ENCODE measurements around the gene SSBP2. TPM values are rescaled to one million over a fixed set of nuclear protein-coding genes. Genes with fewer than 3 reads are reported as not detected.

The SSBP2 gene
- total RNA-seq, 3 donors from 2014 or later = 65.5 to 110 (median 76.6) TPM

- Histone ChIP-seq H3K36me3 (no peaks in the 10 kb centered on the region), H3K4me3 (peak overlapping the region; percentile 79 to 94 (median 92)), H3K9me3 (no peaks in the 10 kb centered on the region), H3K27me3 (no peaks in the 10 kb centered on the region), H3K4me1 (peaks cover 0 to 5% of the 10 kb centered on the region in 2 donors), H3K27ac (peak overlapping the region; percentile 98 to 99)
- TF ChIP-seq POLR2A (IDR thresholded peaks at IDR 0.05) (no peak), POLR2AphosphoS5 (IDR thresholded peaks at IDR 0.05) (peak in 1 of 3 donors; percentile 23)
- no peak for DNase-seq (ENCODE audit: low spot score in 2 of 2)
- intact Hi-C loops (cut with DNase I; ENCODE audit: low total_unique reads) = no loop called here
These were observed 1.7 kb downstream of the SSBP2 start for GRCh38 chr5:81749192-81749560.

- Histone ChIP-seq H3K36me3 (no peaks in the 10 kb centered on the region), H3K27ac (peak overlapping the region in 1 of 2 donors; percentile 98), H3K4me3 (peak overlapping the region in 1 of 3 donors; percentile 94), H3K4me1 (no peaks in the 10 kb centered on the region), H3K27me3 (no peaks in the 10 kb centered on the region), H3K9me3 (no peaks in the 10 kb centered on the region)
- TF ChIP-seq CTCF (IDR thresholded peaks at IDR 0.05) = no peak
- TF ChIP-seq POLR2A (IDR thresholded peaks at IDR 0.05) = no peak
- no peak for TF ChIP-seq POLR2AphosphoS5 (IDR thresholded peaks at IDR 0.05)
- DNase-seq (ENCODE audit: low spot score in 2 of 2) = no peak
- intact Hi-C loops (cut with DNase I; ENCODE audit: low total_unique reads) = no loop called here
These were observed 2.3 kb downstream of the SSBP2 start for GRCh38 chr5:81748556-81748955.

GRCh38 chr5:81747030-81747429 is 3.9 kb downstream of the SSBP2 start:
- H3K27me3 ChIP-seq = no peaks in the 10 kb centered on the region
- no peaks in the 10 kb centered on the region for H3K36me3 ChIP-seq
- intact Hi-C loops (cut with DNase I; ENCODE audit: low total_unique reads) = no loop called here
- H3K27ac ChIP-seq = no peak overlapping the region
- H3K4me3 ChIP-seq = no peak overlapping the region
- no peak for TF ChIP-seq POLR2A (IDR thresholded peaks at IDR 0.05)
- no peak for TF ChIP-seq CTCF (IDR thresholded peaks at IDR 0.05)
- no peak for TF ChIP-seq POLR2AphosphoS5 (IDR thresholded peaks at IDR 0.05)
- H3K4me1 ChIP-seq = no peaks in the 10 kb centered on the region
- DNase-seq (ENCODE audit: low spot score in 2 of 2) = no peak
- no peaks in the 10 kb centered on the region for H3K9me3 ChIP-seq

- no peak for DNase-seq (ENCODE audit: low spot score in 2 of 2)
- Histone ChIP-seq H3K36me3 (no peaks in the 10 kb centered on the region), H3K9me3 (no peaks in the 10 kb centered on the region), H3K27me3 (no peaks in the 10 kb centered on the region), H3K4me3 (no peak overlapping the region), H3K4me1 (no peaks in the 10 kb centered on the region), H3K27ac (no peak overlapping the region)
- no peak for TF ChIP-seq CTCF (IDR thresholded peaks at IDR 0.05)
- no peak for TF ChIP-seq POLR2AphosphoS5 (IDR thresholded peaks at IDR 0.05)
- TF ChIP-seq POLR2A (IDR thresholded peaks at IDR 0.05) = no peak
- intact Hi-C loops (cut with DNase I; ENCODE audit: low total_unique reads) = no loop called here
These were observed 10.1 kb downstream of the SSBP2 start for GRCh38 chr5:81740758-81741157.

GRCh38 chr5:81739291-81739690 is 11.6 kb downstream of the SSBP2 start:
- Histone ChIP-seq H3K4me3 (no peak overlapping the region), H3K36me3 (no peaks in the 10 kb centered on the region), H3K4me1 (no peaks in the 10 kb centered on the region), H3K27me3 (no peaks in the 10 kb centered on the region), H3K27ac (no peak overlapping the region), H3K9me3 (no peaks in the 10 kb centered on the region)
- TF ChIP-seq POLR2AphosphoS5 (IDR thresholded peaks at IDR 0.05) (no peak), POLR2A (IDR thresholded peaks at IDR 0.05) (no peak), CTCF (IDR thresholded peaks at IDR 0.05) (no peak)
- DNase-seq (ENCODE audit: low spot score in 2 of 2) = no peak
- intact Hi-C loops (cut with DNase I; ENCODE audit: low total_unique reads) = no loop called here

GRCh38 chr5:81729276-81729675 is 21.6 kb downstream of the SSBP2 start:
- Histone ChIP-seq H3K27me3 (no peaks in the 10 kb centered on the region), H3K4me1 (no peaks in the 10 kb centered on the region), H3K9me3 (no peaks in the 10 kb centered on the region), H3K27ac (no peak overlapping the region), H3K36me3 (no peaks in the 10 kb centered on the region), H3K4me3 (no peak overlapping the region)
- TF ChIP-seq CTCF (IDR thresholded peaks at IDR 0.05) (no peak), POLR2A (IDR thresholded peaks at IDR 0.05) (no peak), POLR2AphosphoS5 (IDR thresholded peaks at IDR 0.05) (no peak)
- intact Hi-C loops (cut with DNase I; ENCODE audit: low total_unique reads) = no loop called here
- DNase-seq (ENCODE audit: low spot score in 2 of 2) = no peak
